CD4-positive, alpha-beta T cell treated with Interleukin-21 for 1 hour (primary cell): ENCODE results near the gene MFSD8.
"Not testable (repeated sequence)": the region's sequence is repeated elsewhere in the genome, so short reads cannot be mapped to it uniquely, and the experiment has no call there.

Experiments used
- DNase-seq: peaks from one replicate; pipeline ENCODE4 v3.0.0-alpha.2; 2020

MFSD8 gene, protein sequence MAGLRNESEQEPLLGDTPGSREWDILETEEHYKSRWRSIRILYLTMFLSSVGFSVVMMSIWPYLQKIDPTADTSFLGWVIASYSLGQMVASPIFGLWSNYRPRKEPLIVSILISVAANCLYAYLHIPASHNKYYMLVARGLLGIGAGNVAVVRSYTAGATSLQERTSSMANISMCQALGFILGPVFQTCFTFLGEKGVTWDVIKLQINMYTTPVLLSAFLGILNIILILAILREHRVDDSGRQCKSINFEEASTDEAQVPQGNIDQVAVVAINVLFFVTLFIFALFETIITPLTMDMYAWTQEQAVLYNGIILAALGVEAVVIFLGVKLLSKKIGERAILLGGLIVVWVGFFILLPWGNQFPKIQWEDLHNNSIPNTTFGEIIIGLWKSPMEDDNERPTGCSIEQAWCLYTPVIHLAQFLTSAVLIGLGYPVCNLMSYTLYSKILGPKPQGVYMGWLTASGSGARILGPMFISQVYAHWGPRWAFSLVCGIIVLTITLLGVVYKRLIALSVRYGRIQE

DNA sequence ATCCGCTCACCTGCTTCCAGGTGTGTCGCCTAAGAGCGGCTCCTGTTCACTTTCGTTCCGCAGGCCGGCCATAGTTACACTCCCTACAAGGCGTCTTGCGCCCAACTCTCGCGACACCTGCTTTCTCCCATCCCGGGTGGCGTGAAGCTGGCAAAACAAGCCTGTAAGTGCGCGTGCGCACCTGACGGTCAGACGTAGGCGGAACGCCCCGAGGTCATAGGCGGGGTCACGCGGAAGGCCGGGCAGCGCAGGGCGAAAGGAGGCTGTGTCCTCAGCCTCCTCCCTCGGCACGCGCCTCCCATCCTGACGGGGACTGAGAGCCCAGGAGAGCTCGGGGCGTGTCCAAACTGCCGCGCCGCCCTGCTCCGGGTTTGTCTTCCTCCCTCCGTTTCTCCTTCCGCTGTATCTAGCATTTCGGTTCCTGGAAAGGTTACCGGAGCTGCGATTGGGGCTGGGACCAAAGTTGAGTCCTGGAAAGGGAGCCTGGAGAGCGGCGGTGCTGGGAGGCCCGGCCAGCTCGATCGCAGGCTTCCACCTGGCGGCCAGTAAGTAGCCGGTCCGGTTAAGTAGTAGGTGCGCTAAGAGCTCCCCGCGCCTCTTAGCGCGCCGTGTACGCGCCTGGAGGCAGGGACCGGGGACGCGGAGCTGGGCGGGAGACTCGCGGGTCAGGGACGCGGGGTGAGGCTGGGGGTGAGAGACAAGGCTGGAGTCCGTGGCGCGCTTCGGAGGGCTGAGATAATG, at the start of gene MFSD8, which contains the start of gene ABHD18:
MFSD8 (minus strand) TSS at position 112 of the 741 bp plus-strand sequence; CDS start at position 72, 40 bp downstream.
ABHD18 (plus strand) TSS at position 345 of the 741 bp plus-strand sequence. CDS start 17,550 bp downstream, outside the sequence.
- peak; percentile 99 for DNase-seq

DNA sequence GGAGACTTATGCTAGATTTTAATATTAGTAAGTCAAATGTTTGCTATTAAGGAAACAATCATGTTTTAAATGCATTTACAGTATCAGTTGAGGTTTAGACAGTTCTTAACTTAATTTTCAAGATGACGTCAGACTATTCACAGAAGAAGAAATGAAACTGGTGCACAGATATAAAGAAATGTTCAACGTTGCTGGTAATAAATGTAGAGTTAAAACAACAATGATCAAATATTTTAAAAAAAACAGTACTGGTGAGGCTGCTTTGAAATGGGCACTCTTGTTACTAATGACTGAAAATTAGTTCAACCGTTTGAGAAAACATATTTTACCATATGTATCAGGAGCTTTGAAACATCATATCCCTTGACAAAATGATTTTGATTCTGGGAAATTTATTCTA, 44.5 kb upstream of the MFSD8 start:
- no peak for DNase-seq

DNA sequence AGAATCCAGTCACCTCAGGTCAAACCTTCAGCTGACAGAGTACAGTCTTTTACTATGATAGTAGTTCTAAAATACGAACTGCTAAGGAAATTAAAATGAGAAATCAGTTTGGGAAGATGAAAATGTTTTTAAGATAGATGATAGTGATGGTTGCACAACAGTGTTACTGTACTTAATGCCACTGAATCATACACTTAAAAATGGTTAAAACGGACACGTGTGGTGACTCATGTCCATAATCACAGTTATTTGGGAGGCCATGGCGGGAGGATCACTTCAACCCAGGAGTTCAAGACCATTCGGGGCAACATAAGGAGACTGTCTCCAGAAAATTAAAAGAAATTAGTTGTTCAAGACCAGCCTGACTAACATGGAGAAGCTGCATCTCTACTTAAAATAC, 41.6 kb upstream of the MFSD8 start:
- DNase-seq, result no peak

DNA sequence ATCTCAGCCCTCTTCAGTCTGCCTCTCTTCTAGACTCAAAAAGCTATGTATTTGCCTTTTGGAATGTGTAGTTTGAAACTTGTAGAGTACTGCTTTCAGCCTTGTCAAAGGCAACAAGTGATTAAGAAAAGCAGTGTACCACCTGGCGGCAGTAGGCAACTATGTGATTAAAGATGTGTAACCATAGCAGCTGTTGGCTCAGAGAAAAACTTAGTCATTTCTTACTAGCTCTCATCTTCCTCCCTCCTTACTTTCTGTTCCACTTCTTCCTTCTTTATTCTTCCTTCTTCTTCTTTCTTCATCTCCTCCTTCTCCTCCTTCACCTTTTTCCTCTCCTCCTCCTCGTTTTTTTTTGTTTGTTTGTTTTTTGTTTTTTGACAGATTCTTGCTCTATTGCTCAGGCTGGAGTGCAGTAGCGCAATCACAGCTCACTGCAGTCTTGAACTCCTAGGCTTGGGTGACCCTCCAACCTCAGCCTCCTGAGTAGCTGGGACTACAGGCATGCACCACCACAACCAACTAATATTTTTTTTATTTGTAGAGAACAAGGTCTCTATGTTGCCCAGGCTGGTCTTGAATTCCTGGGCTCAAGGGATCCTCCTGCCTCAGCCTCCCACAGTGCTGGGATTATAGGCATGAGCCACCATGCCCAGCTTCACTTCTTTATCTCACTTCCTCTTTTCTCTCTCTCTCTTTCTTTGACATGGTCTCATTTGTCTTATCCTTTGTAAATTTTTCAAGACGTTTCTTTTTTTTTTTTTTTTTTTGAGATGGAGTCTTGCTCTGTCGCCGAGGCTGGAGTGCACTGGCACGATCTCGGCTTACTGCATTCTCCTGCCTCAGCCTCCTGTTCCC, 32.8 kb upstream of the MFSD8 start:
- peak; percentile 13 for DNase-seq

DNA sequence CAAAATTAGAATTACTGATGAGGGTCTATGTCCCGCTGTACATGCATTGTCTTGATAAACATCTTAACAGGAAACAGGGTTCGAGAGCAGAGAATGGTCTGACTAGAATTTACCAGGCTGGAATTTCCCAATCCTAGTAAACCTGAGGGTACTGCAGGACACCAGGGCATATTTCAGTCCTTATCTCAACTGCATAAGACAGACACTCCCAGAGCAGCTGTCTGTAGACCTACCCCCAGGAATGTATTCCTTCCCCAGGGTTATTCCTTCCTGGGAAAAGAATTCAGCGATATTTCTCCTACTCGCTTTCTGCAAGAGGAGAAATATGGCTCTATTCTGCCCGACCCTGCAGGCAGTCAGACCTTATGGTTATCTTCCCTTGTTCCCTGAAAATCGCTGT, 31.5 kb upstream of the MFSD8 start:
- not testable (repeated sequence) for DNase-seq

- DNase-seq, result no peak
Measured at GRCh38 chr4:127995776-127996175, 30.8 kb upstream of the MFSD8 start.

- no peak for DNase-seq
Measured at GRCh38 chr4:127993151-127993550, 28.2 kb upstream of the MFSD8 start.

DNA sequence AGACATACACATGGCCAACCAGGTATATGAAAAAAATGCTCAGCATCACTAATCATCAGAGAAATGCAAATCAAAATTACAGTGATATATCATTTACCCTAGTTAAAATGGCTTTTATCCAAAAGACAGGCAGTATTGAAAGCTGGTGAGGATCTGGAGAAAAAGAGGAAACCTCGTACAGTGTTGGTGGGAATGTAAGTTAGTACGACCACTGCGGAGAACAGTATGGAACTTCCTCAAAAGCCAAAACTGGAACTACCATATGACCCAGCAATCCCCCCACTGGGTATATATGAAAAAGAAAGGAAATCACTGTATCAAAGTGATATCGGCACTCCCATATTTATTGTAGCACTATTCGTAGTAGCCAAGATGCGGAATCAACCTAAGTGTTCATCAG, 23.7 kb upstream of the MFSD8 start:
- DNase-seq, result no peak

GRCh38 chr4:127985989-127986388, 21.0 kb upstream of the MFSD8 start:
- DNase-seq, result no peak

DNA sequence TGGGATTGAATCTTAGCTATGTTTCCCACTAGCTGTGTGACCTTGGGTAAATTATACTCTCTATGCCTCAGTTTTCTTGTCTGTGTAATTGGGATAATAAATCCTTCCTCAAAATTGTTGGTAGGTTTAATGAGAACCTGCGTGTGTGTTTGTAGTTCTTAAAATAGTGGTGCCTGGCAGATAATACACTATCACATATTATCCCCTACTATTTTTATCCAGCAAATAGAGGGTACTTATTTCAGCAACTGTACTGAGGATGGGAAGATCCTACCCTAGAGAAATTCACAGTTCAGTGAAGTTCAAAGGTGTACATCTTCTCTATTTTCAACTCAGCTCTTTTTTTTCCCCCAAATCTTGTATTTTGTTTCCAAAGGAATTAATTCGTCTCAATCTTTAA, 17.5 kb upstream of the MFSD8 start:
- DNase-seq, result no peak

- DNase-seq, result no peak
Measured at GRCh38 chr4:127978930-127979329, 14.0 kb upstream of the MFSD8 start.

- no peak for DNase-seq
Measured at GRCh38 chr4:127975121-127975770, 10.3 kb upstream of the MFSD8 start.

DNA sequence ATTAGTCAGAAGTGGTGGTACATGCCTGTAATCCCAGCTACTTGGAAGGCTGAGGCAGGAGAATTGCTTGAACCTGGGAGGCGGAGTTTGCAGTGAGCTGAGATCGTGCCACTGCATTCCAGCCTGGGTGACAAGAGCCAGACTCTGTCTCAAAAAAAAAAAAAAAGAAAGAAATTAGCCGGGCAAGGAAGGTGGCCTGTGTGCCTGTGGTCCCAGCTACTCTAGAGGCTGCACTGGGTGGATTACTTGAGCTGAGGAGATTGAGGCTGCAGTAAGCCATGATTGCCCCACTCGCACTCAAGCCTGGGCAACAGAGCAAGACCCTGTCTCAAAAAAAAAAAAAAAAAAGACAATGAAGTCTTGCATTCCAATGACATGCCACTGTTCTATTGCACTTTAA, 6.0 kb upstream of the MFSD8 start:
- not testable (repeated sequence) for DNase-seq

DNA sequence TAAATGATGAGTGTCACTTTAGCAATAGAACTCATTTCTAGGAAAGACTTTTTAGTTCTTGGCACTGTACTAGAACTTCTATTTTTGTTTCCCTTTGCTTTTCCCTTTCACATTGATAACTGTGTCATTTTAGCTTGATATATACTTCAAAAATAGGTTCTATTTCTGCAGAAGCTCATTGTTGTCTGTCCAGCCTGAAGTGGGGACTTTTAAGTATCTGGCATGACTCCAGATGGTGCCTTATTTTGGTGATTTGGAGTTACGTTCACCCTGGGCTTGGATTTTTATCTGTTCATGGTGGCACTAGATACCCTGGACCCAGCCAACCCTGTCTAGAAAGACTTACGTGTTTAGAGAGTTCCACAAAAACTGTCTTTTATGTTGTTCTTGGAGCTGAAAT, 3.6 kb upstream of the MFSD8 start:
- no peak for DNase-seq

- DNase-seq, result no peak
Measured at GRCh38 chr4:127967141-127967775, 2.3 kb upstream of the MFSD8 start.

DNA sequence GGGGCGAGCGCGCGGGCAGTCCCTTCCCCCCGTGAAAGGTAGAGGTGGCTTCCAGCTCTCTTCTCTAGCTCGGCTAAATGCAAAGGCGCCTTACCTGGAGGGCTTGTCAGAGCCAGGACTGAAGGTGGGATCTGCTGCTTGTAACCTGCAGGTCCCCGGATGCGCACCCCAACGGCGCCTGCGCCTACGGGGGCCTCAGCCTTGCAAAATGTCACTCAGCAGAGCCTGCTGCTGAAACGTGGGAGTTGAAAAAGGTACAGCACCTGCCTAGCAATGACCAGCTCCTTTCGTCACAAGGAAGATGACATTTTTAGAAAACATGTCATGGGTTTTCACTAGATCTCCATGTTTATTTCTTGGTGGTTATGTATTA, 816 bp upstream of the MFSD8 start:
- DNase-seq, result peak; percentile 76

GRCh38 chr4:127964426-127965061, 429 bp downstream of the MFSD8 start:
- DNase-seq, result not testable (repeated sequence)

- DNase-seq, result peak; percentile 61
Measured at GRCh38 chr4:127963633-127964398, 1.2 kb downstream of the MFSD8 start.

DNA sequence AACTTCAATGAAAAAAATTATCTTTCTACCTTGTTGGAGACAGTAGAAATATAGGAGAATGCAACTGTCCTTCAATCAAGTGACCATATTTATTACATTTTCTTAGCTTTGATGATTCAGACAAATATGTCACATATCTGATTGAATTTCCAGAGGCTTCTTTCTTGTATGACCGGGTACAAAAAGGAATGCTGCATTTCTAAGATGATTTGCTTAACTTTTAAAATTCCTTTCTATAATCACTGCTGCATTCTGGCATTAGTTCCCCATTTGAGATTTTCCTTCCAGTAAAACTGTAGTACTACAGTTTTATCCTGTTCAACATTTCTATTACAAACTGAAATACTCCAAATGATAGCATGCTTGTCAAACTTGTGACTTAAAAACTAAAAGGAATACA, 5.2 kb downstream of the MFSD8 start:
- DNase-seq, result no peak

DNA sequence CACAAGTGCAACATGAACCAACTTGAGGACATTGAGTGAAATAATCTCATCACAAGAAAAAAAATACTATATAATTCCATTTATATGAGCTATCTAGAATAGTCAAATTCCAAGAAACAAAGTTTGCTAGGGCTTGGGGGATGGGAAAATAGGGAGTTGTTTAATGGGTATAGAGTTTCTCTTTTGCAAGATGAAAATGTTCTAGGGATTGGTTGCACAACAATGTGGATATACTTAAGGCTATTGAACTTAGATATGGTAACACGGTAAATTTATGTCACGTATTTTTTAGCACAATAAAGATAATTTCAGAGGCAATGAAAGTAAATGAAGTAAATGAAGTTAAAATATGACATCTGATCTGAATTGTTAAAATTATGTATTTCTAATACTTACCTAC, 7.9 kb downstream of the MFSD8 start:
- DNase-seq, result no peak

GRCh38 chr4:127936974-127937373, 28.0 kb downstream of the MFSD8 start:
- no peak for DNase-seq
